ENCODE measurements around the gene ZNF44.

GRCh38 chr19:12222980-12223630 lies 71.6 kb downstream of the ZNF44 start:
- TF ChIP-seq CTCF (conservative IDR thresholded peaks at IDR 0.05; ENCODE audit: low read depth, low read length), result no peak
- no peak for TF ChIP-seq EZH2 (IDR thresholded peaks at IDR 0.05; ENCODE audit: low read length, unreplicated experiment)
- no peak for TF ChIP-seq EZH2phosphoT487 (IDR thresholded peaks at IDR 0.05; ENCODE audit: borderline replicate concordance, low read length)
